ENCODE measurements around the gene RAC3.

Gene RAC3

GRCh38 chr17:81998691-81999438, 32.6 kb upstream of the RAC3 start:
- no peak for FAIRE-seq

GRCh38 chr17:81999587-81999975, 31.9 kb upstream of the RAC3 start:
- no peak for FAIRE-seq

More at GRCh38 chr17:81998691-81999438, 32.6 kb upstream of the RAC3 start:
- DNase-seq (ENCODE audit: low spot score): no peak

GRCh38 chr17:81999976-82000802, 31.3 kb upstream of the RAC3 start:
- DNase-seq (ENCODE audit: low spot score) (no peak), FAIRE-seq (no peak)

More at GRCh38 chr17:81999587-81999975, 31.9 kb upstream of the RAC3 start:
- DNase-seq (ENCODE audit: low spot score): no peak

GRCh38 chr17:82000803-82001570, 30.5 kb upstream of the RAC3 start:
- FAIRE-seq: no peak
- no peak for DNase-seq (ENCODE audit: low spot score)

- no peak for FAIRE-seq
- DNase-seq (ENCODE audit: low spot score): no peak
These were observed 29.9 kb upstream of the RAC3 start for GRCh38 chr17:82001571-82002056.

- peak; percentile 94 for FAIRE-seq
- peak; percentile 96 for DNase-seq (ENCODE audit: low spot score)
These were observed 27.8 kb upstream of the RAC3 start for GRCh38 chr17:82003411-82004381.

GRCh38 chr17:82004517-82005455, 26.7 kb upstream of the RAC3 start:
- no peak for FAIRE-seq
- no peak for DNase-seq (ENCODE audit: low spot score)

GRCh38 chr17:82005701-82006348, 25.7 kb upstream of the RAC3 start:
- no peak for FAIRE-seq
- no peak for DNase-seq (ENCODE audit: low spot score)

GRCh38 chr17:82006468-82007227, 24.8 kb upstream of the RAC3 start:
- FAIRE-seq (no peak), DNase-seq (ENCODE audit: low spot score) (no peak)

- FAIRE-seq (no peak), DNase-seq (ENCODE audit: low spot score) (no peak)
These were observed 24.3 kb upstream of the RAC3 start for GRCh38 chr17:82007228-82007494.

GRCh38 chr17:82007495-82008257, 23.8 kb upstream of the RAC3 start:
- no peak for FAIRE-seq
- no peak for DNase-seq (ENCODE audit: low spot score)

GRCh38 chr17:82008258-82008940, 23.1 kb upstream of the RAC3 start:
- FAIRE-seq: no peak
- no peak for DNase-seq (ENCODE audit: low spot score)

- FAIRE-seq (no peak), DNase-seq (ENCODE audit: low spot score) (no peak)
These were observed 22.5 kb upstream of the RAC3 start for GRCh38 chr17:82008941-82009405.

- DNase-seq (ENCODE audit: low spot score) (no peak), FAIRE-seq (no peak)
These were observed 22.1 kb upstream of the RAC3 start for GRCh38 chr17:82009413-82009812.

- no peak for FAIRE-seq
- DNase-seq (ENCODE audit: low spot score): no peak
These were observed 20.6 kb upstream of the RAC3 start for GRCh38 chr17:82010575-82011525.

Data from RCC 7860 (cell line).